Testis (tissue), 2 donors: Measurements from ENCODE around the gene SUGT1.

Source experiments
- CTCF ChIP-seq, 3 experiments: fragments of 450-650 bp in 2 of 3; fragments of 200-600 bp in 1 of 3; sonication (generic) in 1 of 3; IDR thresholded peaks; one replicate each; pipeline ENCODE4 v1.5.1; 2016 to 2019; ENCODE audit warnings: antibody characterized with exemption in 3 of 3, mild to moderate bottlenecking in 2 of 3, moderate library complexity in 1 of 3
- POLR2A ChIP-seq: fragments of 450-650 bp; IDR thresholded peaks from one replicate; pipeline ENCODE4 v1.6.1; 2017; ENCODE audit warnings: antibody characterized with exemption, mild to moderate bottlenecking, moderate library complexity

DNA sequence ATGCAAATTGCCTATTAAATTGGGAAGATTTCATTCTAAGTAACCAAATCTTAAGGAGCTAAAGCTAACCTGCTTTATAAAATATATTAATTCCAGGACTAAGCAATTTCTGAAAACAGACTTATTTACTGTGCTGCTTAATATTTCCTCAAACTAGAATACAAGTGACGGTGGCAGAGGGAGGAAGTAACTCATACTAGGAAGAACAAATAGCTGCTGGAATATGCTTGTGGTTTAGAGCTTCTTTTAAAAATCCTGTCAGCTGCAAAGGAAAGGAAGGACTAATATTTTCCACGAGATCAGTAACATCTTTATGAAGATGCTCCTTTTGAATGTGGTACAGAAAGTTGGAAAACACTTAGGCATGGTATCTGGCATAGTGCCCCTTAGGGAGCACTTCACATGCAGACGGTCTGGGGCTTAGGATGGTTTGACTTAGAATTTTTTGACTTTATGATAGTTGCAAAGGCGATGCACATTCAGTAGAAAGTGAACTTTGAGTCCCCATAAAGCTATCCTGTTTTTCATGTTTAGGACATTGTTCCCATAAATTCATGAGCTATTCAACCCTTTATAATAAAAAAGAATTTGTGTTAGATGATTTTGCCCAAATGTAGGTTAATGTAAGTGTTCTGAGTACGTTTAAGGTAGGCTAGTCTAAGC lies 13.8 kb upstream of the SUGT1 start:
- TF ChIP-seq POLR2A (no peak), CTCF (IDR thresholded peaks at IDR 0.05) (no peak)
